Esophagus squamous epithelium (tissue), 5 donors: ENCODE results near the gene SLC1A4. TPM values are rescaled to one million over a fixed set of nuclear protein-coding genes. Genes with fewer than 3 reads are reported as not detected.
A peak's percentile ranks its signal among the peaks of the same experiment; 100 is the strongest.

Source experiments
- DNase-seq: peaks from one replicate; lab custom pipeline; 2025; lab: John Stamatoyannopoulos, UW
- H3K27ac ChIP-seq, 4 donors: fragments of 200-600 bp; sonication (generic); one replicate each; pipeline ENCODE4 v1.5.1; 2016 to 2019; ENCODE audit warnings: mild to moderate bottlenecking in 1 of 4
- H3K27me3 ChIP-seq, 4 donors: fragments of 200-600 bp; sonication (generic); 1 replicate in 3 of 4; 2 replicates in 1 of 4; pipeline versions ENCODE4 v1.5.1 to v1.6.0; 2017 to 2021; ENCODE audit warnings: antibody characterized with exemption in 1 of 4
- H3K36me3 ChIP-seq, 3 donors: fragments of 200-600 bp; sonication (generic); one replicate each; pipeline ENCODE4 v1.5.1; 2016 to 2019
- H3K4me1 ChIP-seq, 3 donors: fragments of 200-600 bp; sonication (generic); one replicate each; pipeline ENCODE4 v1.5.1; 2017 to 2019
- H3K4me3 ChIP-seq, 4 donors: fragments of 200-600 bp; sonication (generic); 1 replicate in 3 of 4; 2 replicates in 1 of 4; pipeline ENCODE4 v1.5.1; 2016 to 2019; ENCODE audit warnings: mild to moderate bottlenecking in 2 of 4, moderate library complexity in 1 of 4
- H3K9me3 ChIP-seq, 3 donors: fragments of 200-600 bp; sonication (generic); one replicate each; pipeline ENCODE4 v1.5.1; 2016 to 2019
- POLR2A ChIP-seq, 4 donors: fragments of 450-650 bp; IDR thresholded peaks; one replicate each; pipeline ENCODE4 v1.6.1; 2017; ENCODE audit warnings: antibody characterized with exemption in 4 of 4, mild to moderate bottlenecking in 4 of 4, moderate library complexity in 3 of 4
- WGBS, 2 donors: methylation state at CpG; one replicate each; pipeline ENCODE4 v1.1.5; 2018; 5-methylcytosine and 5-hydroxymethylcytosine counted together
- intact Hi-C: fragments of 100-400 bp; cut with DNase I; formaldehyde crosslinking; loops from one replicate; pipeline ENCODE4 v1.15.0; 2022
- total RNA-seq, 4 donors: library from RNA; depleted of rRNA; stranded (reverse); fragments of >200 nt; gene quantifications; one replicate each; pipeline ENCODE4 v1.1.0, GENCODE V29; 2016
- TF ChIP-seq, protein P1 (sequence below), 6 experiments: fragments of 450-650 bp in 4 of 6; fragments of 200-600 bp in 2 of 6; sonication (generic) in 2 of 6; IDR thresholded peaks; one replicate each; pipeline ENCODE4 v1.5.1; 2016 to 2019; ENCODE audit warnings: antibody characterized with exemption in 6 of 6, mild to moderate bottlenecking in 4 of 6, moderate library complexity in 4 of 6
- donor health status: DM: yes; HTN: yes; CAD: no.

The SLC1A4 gene
- total RNA-seq, 4 donors from 2014 or later = 12.8 to 28.1 (median 14.3) TPM

DNA sequence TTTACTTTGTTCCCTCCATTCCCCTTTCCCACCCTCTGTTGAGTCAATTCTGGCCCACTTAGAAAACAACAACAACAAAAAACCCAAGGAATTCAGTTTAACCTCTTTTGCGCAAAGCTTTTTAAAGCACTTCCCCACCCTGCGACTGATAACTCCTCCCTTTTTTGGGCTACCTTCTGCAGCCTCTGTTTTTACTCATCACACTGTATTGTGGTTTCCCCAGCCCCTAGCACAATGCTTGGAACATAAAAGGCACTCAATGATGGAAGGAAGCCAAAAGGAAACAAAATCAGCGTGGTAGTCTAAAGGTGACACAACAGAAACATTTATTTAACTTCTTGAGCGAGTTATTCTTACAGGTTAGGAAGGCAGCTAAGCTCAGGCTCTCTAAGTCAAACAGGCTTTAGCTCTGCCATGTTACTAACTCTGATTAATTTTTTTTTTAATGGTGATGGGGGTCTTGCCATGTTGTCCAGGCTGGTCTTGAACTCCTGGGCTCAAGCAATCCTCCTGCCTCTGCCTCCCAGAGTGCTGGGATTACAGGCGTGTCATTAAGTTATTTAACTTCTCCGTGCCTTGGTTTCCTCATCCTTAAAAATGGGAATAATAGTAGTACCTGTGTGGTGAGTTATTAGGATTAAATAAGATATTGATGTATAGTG, 68.3 kb downstream of the SLC1A4 start:
- peak in 1 of 4 donors; percentile 35 for TF ChIP-seq POLR2A (IDR thresholded peaks at IDR 0.05)
- TF ChIP-seq, protein P1, sequence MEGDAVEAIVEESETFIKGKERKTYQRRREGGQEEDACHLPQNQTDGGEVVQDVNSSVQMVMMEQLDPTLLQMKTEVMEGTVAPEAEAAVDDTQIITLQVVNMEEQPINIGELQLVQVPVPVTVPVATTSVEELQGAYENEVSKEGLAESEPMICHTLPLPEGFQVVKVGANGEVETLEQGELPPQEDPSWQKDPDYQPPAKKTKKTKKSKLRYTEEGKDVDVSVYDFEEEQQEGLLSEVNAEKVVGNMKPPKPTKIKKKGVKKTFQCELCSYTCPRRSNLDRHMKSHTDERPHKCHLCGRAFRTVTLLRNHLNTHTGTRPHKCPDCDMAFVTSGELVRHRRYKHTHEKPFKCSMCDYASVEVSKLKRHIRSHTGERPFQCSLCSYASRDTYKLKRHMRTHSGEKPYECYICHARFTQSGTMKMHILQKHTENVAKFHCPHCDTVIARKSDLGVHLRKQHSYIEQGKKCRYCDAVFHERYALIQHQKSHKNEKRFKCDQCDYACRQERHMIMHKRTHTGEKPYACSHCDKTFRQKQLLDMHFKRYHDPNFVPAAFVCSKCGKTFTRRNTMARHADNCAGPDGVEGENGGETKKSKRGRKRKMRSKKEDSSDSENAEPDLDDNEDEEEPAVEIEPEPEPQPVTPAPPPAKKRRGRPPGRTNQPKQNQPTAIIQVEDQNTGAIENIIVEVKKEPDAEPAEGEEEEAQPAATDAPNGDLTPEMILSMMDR (IDR thresholded peaks at IDR 0.05) = no peak
- intact Hi-C loops = no loop called here
- H3K4me1 ChIP-seq = peaks cover 19 to 68% (median 52%) of the 10 kb centered on the region in 3 donors
- no peaks in the 10 kb centered on the region for H3K9me3 ChIP-seq
- H3K27me3 ChIP-seq = no peaks in the 10 kb centered on the region
- H3K36me3 ChIP-seq = no peaks in the 10 kb centered on the region
- peak overlapping the region; percentile 89 to 95 (median 94) for H3K27ac ChIP-seq
- H3K4me3 ChIP-seq = peak overlapping the region; percentile 77 to 96 (median 94)
- no peak for DNase-seq
- 18 to 38% methylated on average over 6 of the region's 6 CpGs for WGBS, 2 donors

DNA sequence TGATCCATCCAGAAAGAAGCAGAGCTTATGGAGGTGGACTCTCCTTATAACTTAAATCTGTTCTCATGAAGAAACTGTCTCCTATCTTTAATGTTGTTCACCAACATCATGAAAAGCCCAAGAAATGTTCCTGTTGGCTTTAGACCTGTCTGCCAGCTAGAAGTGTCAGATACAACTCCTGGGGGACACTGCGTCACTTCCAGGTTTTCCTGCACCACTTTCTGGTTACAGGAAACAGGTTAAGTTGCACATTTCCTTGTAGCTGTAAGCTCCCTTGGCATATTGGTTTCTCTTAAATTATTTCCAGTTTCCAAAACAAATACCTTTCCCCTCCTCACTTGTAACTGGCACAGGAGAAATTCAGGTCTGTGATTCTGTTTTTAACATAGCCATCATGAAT, 69.9 kb downstream of the SLC1A4 start:
- intact Hi-C loops = no loop called here
- TF ChIP-seq, protein P1 (IDR thresholded peaks at IDR 0.05) = no peak
- no peak for TF ChIP-seq POLR2A (IDR thresholded peaks at IDR 0.05)
- Histone ChIP-seq H3K4me1 (peaks cover 28 to 84% (median 64%) of the 10 kb centered on the region in 3 donors), H3K36me3 (no peaks in the 10 kb centered on the region), H3K27me3 (no peaks in the 10 kb centered on the region), H3K9me3 (no peaks in the 10 kb centered on the region), H3K4me3 (peak overlapping the region in 1 of 4 donors; percentile 31), H3K27ac (peak overlapping the region; percentile 43 to 93 (median 86))
- DNase-seq = no peak
- 79 to 88% methylated on average over 1 of the region's 1 CpG for WGBS, 2 donors

DNA sequence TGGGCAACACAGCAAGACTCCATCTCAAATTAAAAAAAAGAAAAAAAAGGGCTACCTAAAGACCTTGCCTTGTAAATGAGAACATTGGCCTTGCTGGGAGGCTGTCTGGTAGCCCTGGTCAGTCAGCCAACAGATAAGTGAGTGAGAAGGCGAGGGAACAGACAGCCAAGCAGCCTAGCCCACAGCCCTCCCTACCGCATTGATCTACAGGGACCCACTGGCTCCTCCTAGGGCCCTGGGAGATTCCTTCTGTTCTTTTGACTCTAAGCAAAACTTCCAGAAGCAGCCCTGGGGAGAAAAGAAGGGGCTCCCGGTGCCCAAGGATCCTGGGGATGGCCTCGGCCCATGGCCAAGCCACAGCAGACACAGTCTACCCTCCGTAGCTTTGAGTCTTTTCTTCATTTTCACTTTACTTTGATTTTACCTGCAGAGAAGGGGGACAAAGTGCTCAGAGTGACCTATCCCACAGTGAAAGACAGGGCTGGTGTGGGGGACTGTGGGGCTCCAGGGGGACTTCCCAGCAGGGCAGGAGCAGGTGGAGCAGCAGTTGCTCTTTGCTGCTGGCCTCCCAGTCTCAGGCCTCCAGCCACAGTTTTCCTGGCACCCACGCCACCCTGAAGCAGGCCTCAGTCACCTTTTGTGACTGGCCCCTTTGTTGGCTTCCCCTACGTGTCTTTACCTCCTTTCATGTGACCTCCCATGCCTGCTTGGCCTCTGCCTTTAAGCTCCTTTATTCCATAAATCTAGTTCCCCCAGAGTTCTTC, 72.1 kb downstream of the SLC1A4 start:
- no peak for DNase-seq
- H3K4me1 ChIP-seq = peaks cover 39 to 96% (median 77%) of the 10 kb centered on the region in 3 donors
- H3K27ac ChIP-seq = peak overlapping the region; percentile 80 to 82 (median 81)
- H3K9me3 ChIP-seq = no peaks in the 10 kb centered on the region
- H3K27me3 ChIP-seq = no peaks in the 10 kb centered on the region
- TF ChIP-seq, protein P1 (IDR thresholded peaks at IDR 0.05) = no peak
- TF ChIP-seq POLR2A (IDR thresholded peaks at IDR 0.05) = no peak
- intact Hi-C loops = loop anchor here (10.0 kb wide), 1 partner anchor 123 kb away; no protein-coding TSS in a partner anchor
- H3K36me3 ChIP-seq = no peaks in the 10 kb centered on the region
- H3K4me3 ChIP-seq = no peak overlapping the region
- WGBS, 2 donors = 52 to 61% methylated on average over 7 of the region's 7 CpGs

DNA sequence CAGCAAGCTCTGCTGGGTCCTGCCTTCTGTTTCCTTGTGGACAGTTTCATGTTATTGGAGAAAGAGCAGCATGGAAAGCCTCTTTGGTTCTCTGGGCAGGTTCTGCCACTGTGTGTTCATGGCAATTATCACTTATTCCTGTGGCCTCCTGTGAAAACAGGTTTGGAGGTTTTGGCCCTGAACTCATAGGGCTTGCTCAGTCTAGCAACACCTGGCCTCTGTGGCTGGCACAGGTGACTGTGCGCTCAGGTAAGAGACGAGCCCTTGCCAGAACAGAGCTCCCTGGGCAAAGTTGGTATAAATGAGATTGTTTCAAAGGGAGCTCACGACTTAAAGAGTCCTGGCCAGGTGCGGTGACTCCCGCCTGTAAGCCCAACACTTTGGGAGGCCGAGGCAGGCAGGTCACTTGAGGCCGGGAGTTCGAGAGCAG, 72.7 kb downstream of the SLC1A4 start:
- no peak overlapping the region for H3K4me3 ChIP-seq
- WGBS, 2 donors = 60 to 64% methylated on average over 1 to 4 of the region's 8 CpGs
- DNase-seq = no peak
- H3K9me3 ChIP-seq = no peaks in the 10 kb centered on the region
- TF ChIP-seq POLR2A (IDR thresholded peaks at IDR 0.05) = peak in 1 of 4 donors; percentile 10
- TF ChIP-seq, protein P1 (IDR thresholded peaks at IDR 0.05) = peak in 1 of 6 experiments; percentile 8
- no peaks in the 10 kb centered on the region for H3K36me3 ChIP-seq
- H3K4me1 ChIP-seq = peaks cover 39 to 98% (median 78%) of the 10 kb centered on the region in 3 donors
- no peaks in the 10 kb centered on the region for H3K27me3 ChIP-seq
- intact Hi-C loops = loop anchor here (10.0 kb wide), 1 partner anchor 123 kb away; no protein-coding TSS in a partner anchor
- peak overlapping the region; percentile 80 to 82 (median 81) for H3K27ac ChIP-seq
